HG03354 (cell line): ENCODE results near the gene ACP1.
"Not testable (repeated sequence)": the region's sequence is repeated elsewhere in the genome, so short reads cannot be mapped to it uniquely, and the experiment has no call there.

Source experiments
- ATAC-seq: cut with Tn5 transposase; IDR thresholded peaks from one replicate; pipeline ENCODE4 v1.9.1; 2021; ENCODE audit warnings: mild to moderate bottlenecking; ENCODE audit not compliant: unreplicated experiment, poor library complexity, severe bottlenecking

Gene ACP1

GRCh38 chr2:296354-296753, 31.6 kb downstream of the ACP1 start:
- no peak for ATAC-seq

- no peak for ATAC-seq
Observed at GRCh38 chr2:305366-305765, 40.6 kb downstream of the ACP1 start.

GRCh38 chr2:309148-309953, 44.6 kb downstream of the ACP1 start:
- ATAC-seq = no peak

- no peak for ATAC-seq
Observed at GRCh38 chr2:309954-310510, 45.3 kb downstream of the ACP1 start.

- ATAC-seq = no peak
Observed at GRCh38 chr2:310994-311393, 46.2 kb downstream of the ACP1 start.

GRCh38 chr2:313991-314390, 49.2 kb downstream of the ACP1 start:
- ATAC-seq = no peak

- ATAC-seq = no peak
Observed at GRCh38 chr2:314561-315336, 50.0 kb downstream of the ACP1 start.

- not testable (repeated sequence) for ATAC-seq
Observed at GRCh38 chr2:315925-316324, 51.2 kb downstream of the ACP1 start.

GRCh38 chr2:316381-316780, 51.6 kb downstream of the ACP1 start:
- no peak for ATAC-seq

GRCh38 chr2:317501-318424, 53.0 kb downstream of the ACP1 start:
- ATAC-seq = no peak

GRCh38 chr2:319059-319600, 54.4 kb downstream of the ACP1 start:
- no peak for ATAC-seq

- ATAC-seq = no peak
Observed at GRCh38 chr2:320561-320960, 55.8 kb downstream of the ACP1 start.

GRCh38 chr2:322326-322725, 57.6 kb downstream of the ACP1 start:
- no peak for ATAC-seq

GRCh38 chr2:323035-323434, 58.3 kb downstream of the ACP1 start:
- no peak for ATAC-seq
